HEK293 (cell line): Measurements from ENCODE around the gene PTPRH.

ENCODE experiments used
- PRDM1 ChIP-seq: fragments of 450-650 bp; formaldehyde crosslinking; IDR thresholded peaks from 2 replicates; pipeline ENCODE4; 2016; ENCODE audit warnings: missing biosample characterization, missing genetic modification characterization
- ZFHX2 ChIP-seq: fragments of 450-650 bp; formaldehyde crosslinking; conservative IDR thresholded peaks from 2 replicates; pipeline ENCODE4 v1.5.1; 2016; ENCODE audit warnings: missing biosample characterization, missing genetic modification characterization
- ZNF133 ChIP-seq: fragments of 450-650 bp; formaldehyde crosslinking; IDR thresholded peaks from 2 replicates; pipeline ENCODE4 v1.5.1; 2016; ENCODE audit warnings: missing biosample characterization, missing genetic modification characterization
- ZNF266 ChIP-seq: fragments of 450-650 bp; formaldehyde crosslinking; IDR thresholded peaks from 2 replicates; pipeline ENCODE4 v1.5.1; 2016; ENCODE audit warnings: missing biosample characterization, missing genetic modification characterization, low read depth
- ZNF274 ChIP-seq, 2 experiments: fragments of 200-500 bp in 1 of 2; fragments of 450-650 bp in 1 of 2; sonication (Bioruptor generic) in 1 of 2; formaldehyde crosslinking in 1 of 2; IDR thresholded peaks; 2 replicates each; pipeline versions ENCODE4 v1.5.1 to v1.6.1; 2014 to 2016; ENCODE audit warnings: borderline replicate concordance in 1 of 2, inconsistent platforms in 1 of 2, low read length in 1 of 2, missing biosample characterization in 1 of 2, missing genetic modification characterization in 1 of 2
- ZNF558 ChIP-seq: fragments of 450-650 bp; formaldehyde crosslinking; IDR thresholded peaks from 2 replicates; pipeline ENCODE4 v1.5.1; 2016; ENCODE audit warnings: missing biosample characterization, missing genetic modification characterization
- ZNF670 ChIP-seq: fragments of 450-650 bp; formaldehyde crosslinking; IDR thresholded peaks from 2 replicates; pipeline ENCODE4 v1.5.1; 2016; ENCODE audit warnings: missing biosample characterization, missing genetic modification characterization, low read depth
- TF ChIP-seq, protein P1 (sequence below): fragments of 450-650 bp; formaldehyde crosslinking; IDR thresholded peaks from 2 replicates; pipeline ENCODE4 v1.5.1; 2016; ENCODE audit warnings: missing biosample characterization, missing genetic modification characterization

DNA sequence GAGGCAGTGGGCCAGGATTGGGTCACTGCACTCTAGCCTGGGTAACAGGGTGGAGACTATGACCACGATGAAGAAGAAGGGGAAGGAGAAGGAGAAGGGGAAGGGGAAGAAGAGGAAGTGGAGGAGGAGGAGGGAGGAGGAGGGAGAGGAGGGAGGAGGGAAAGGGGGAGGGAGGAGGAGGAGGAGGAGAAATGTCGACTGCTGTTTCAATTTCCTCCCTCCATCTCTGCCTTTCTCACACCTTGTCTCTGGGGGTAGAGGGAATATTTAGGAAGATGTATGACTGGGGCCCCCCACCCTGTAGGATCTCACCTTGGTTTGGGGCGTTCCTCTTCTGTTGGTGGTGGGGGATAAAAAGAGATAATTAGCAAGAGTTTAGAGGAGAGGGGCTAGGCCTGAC, 64.1 kb downstream of the PTPRH start:
- TF ChIP-seq, protein P1, sequence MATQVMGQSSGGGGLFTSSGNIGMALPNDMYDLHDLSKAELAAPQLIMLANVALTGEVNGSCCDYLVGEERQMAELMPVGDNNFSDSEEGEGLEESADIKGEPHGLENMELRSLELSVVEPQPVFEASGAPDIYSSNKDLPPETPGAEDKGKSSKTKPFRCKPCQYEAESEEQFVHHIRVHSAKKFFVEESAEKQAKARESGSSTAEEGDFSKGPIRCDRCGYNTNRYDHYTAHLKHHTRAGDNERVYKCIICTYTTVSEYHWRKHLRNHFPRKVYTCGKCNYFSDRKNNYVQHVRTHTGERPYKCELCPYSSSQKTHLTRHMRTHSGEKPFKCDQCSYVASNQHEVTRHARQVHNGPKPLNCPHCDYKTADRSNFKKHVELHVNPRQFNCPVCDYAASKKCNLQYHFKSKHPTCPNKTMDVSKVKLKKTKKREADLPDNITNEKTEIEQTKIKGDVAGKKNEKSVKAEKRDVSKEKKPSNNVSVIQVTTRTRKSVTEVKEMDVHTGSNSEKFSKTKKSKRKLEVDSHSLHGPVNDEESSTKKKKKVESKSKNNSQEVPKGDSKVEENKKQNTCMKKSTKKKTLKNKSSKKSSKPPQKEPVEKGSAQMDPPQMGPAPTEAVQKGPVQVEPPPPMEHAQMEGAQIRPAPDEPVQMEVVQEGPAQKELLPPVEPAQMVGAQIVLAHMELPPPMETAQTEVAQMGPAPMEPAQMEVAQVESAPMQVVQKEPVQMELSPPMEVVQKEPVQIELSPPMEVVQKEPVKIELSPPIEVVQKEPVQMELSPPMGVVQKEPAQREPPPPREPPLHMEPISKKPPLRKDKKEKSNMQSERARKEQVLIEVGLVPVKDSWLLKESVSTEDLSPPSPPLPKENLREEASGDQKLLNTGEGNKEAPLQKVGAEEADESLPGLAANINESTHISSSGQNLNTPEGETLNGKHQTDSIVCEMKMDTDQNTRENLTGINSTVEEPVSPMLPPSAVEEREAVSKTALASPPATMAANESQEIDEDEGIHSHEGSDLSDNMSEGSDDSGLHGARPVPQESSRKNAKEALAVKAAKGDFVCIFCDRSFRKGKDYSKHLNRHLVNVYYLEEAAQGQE, result no peak
- TF ChIP-seq ZFHX2 (tag by site-specific recombination) (no peak), ZNF133 (no peak), ZNF266 (no peak), ZNF558 (no peak), PRDM1 (tag by site-specific recombination) (no peak), ZNF274 (IDR thresholded peaks at IDR 0.05; ENCODE audit: low read length) (no peak), ZNF274 (tag by site-specific recombination; IDR thresholded peaks at IDR 0.05; ENCODE audit: borderline replicate concordance) (no peak), ZNF670 (tag by site-specific recombination) (no peak)
